ENCODE measurements around the gene MRTFA.

DNA sequence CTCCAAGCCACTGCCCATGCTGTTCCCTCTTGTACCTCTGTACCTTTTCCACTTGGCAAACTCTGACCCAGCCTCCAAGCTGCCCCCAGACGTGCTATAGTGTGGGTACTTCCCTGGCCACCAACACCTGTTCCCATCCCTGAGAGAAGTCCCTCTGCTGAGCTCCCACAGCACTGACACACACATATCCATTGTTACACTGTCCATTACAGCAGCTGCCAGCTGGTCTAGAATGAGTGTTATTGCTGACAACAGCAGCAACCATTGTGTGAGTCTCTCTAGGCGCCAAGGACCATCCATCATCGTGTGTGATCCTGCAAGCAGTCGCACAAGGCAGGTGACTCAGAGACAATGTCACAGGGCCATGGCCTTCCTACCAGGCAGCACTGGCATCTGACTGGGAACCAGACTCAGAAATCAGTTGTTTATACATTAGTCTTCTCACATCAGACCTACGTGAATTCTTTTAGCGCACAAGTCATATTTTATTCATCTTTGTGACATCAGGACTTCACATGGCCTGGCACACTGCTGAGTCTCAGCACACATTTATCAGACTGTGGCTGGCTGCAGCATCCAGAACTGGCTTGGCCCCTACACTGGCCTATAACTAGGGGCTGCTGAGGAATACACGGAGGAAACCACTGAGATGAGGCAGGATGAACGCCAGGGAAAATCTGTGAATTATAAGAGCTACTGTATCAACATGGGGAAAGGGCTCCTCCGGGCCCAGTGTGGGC lies 209.8 kb downstream of the MRTFA start:
- TF ChIP-seq CTCF (IDR thresholded peaks at IDR 0.05; ENCODE audit: insufficient read depth, low read length, poor library complexity, severe bottlenecking) (no peak), EZH2phosphoT487 (conservative IDR thresholded peaks at IDR 0.05; ENCODE audit: low read length) (no peak)

Data from SU-DHL-6 (cell line).